ENCODE measurements around the gene RASGRF1.

GRCh38 chr15:79031821-79032220, 58.8 kb downstream of the RASGRF1 start:
- TF ChIP-seq POLR2AphosphoS5 (IDR thresholded peaks at IDR 0.05), result no peak
- no peak for TF ChIP-seq CTCF (IDR thresholded peaks at IDR 0.05)
- no peak for TF ChIP-seq POLR2A (IDR thresholded peaks at IDR 0.05)
